PC-3 (cell line): ENCODE measurements around the gene ADAMTS13. TPM values are rescaled to one million over a fixed set of nuclear protein-coding genes. Genes with fewer than 3 reads are reported as not detected.

Experiments used
- ATAC-seq: fragments of 200-7000 bp; cut with Tn5 transposase; 2 replicates; pipeline ENCODE4 v1.9.1; 2020; ENCODE audit warnings: mild to moderate bottlenecking, moderate library complexity
- BruUV-seq: library from RNA; stranded (reverse); fragments of 400-500 nt; replicated peaks from 2 replicates; lab custom pipeline; 2021; lab: Mats Ljungman, UMichigan
- CTCF ChIA-PET: fragments of 300-600 bp; sonication (Branson Sonifier 250); formaldehyde crosslinking; loops from one replicate; lab custom pipeline; 2022; ENCODE audit warnings: antibody characterized with exemption; lab: Charles Lee
- POLR2A ChIA-PET: fragments of 300-600 bp; sonication (Branson Sonifier 250); formaldehyde crosslinking; loops from one replicate; lab custom pipeline; 2022; ENCODE audit warnings: antibody characterized with exemption; ENCODE audit not compliant: unreplicated experiment; lab: Charles Lee
- DNase-seq: peaks from one replicate; pipeline ENCODE4 v3.0.0-alpha.2; 2015
- H2AFZ ChIP-seq: fragments of 300-600 bp; sonication (generic); 2 replicates; pipeline ENCODE4 v1.6.0; 2016; ENCODE audit warnings: antibody characterized with exemption, low read length
- H3F3A ChIP-seq: fragments of 300-600 bp; sonication (generic); one replicate; pipeline ENCODE4 v1.6.0; 2017; ENCODE audit warnings: antibody characterized with exemption, low read length, control low read depth, mild to moderate bottlenecking; ENCODE audit not compliant: unreplicated experiment
- H3K27ac ChIP-seq: fragments of 300-600 bp; sonication (generic); 2 replicates; pipeline ENCODE4 v1.5.1; 2016; ENCODE audit warnings: mild to moderate bottlenecking, low read length
- H3K27me3 ChIP-seq: fragments of 300-600 bp; sonication (generic); 2 replicates; pipeline ENCODE4 v1.6.1; 2016; ENCODE audit warnings: low read length, mixed read lengths
- H3K36me3 ChIP-seq: fragments of 300-600 bp; sonication (generic); 2 replicates; pipeline ENCODE4 v1.6.1; 2016; ENCODE audit warnings: low read depth, mixed run types, low read length, mixed read lengths
- H3K4me1 ChIP-seq: fragments of 300-600 bp; sonication (generic); 2 replicates; pipeline ENCODE4 v1.5.1; 2016; ENCODE audit warnings: low read length; ENCODE audit not compliant: insufficient read depth
- H3K4me2 ChIP-seq: fragments of 300-600 bp; sonication (generic); 2 replicates; pipeline ENCODE4 v1.6.0; 2016; ENCODE audit warnings: low read length
- H3K4me3 ChIP-seq: fragments of 300-600 bp; sonication (generic); 2 replicates; pipeline ENCODE4 v1.5.1; 2016; ENCODE audit warnings: mild to moderate bottlenecking, low read length, mixed read lengths
- H3K79me2 ChIP-seq: fragments of 300-600 bp; sonication (generic); 2 replicates; pipeline ENCODE4 v1.6.1; 2017; ENCODE audit warnings: low read length, mixed read lengths
- H3K9ac ChIP-seq: fragments of 300-600 bp; sonication (generic); 2 replicates; pipeline ENCODE4 v1.6.0; 2016; ENCODE audit warnings: mild to moderate bottlenecking, low read length
- H3K9me2 ChIP-seq: fragments of 300-600 bp; sonication (generic); replicated peaks from 2 replicates; pipeline ENCODE4 v1.6.1; 2016; ENCODE audit warnings: mixed run types, low read length, mixed read lengths
- H3K9me3 ChIP-seq: fragments of 300-600 bp; sonication (generic); 2 replicates; pipeline ENCODE4 v1.6.1; 2016; ENCODE audit warnings: low read length, mixed read lengths
- H4K20me1 ChIP-seq: fragments of 300-600 bp; sonication (generic); 2 replicates; pipeline ENCODE4 v1.6.1; 2016; ENCODE audit warnings: low read length, mixed read lengths
- CTCF ChIP-seq: fragments of 300-600 bp; sonication (generic); conservative IDR thresholded peaks from 2 replicates; pipeline ENCODE4 v1.5.1; 2017; ENCODE audit warnings: antibody characterized with exemption, low read depth, mild to moderate bottlenecking, low read length
- EZH2 ChIP-seq: fragments of 300-600 bp; sonication (generic); IDR thresholded peaks from one replicate; pipeline ENCODE4 v1.6.1; 2017; ENCODE audit warnings: antibody characterized with exemption, mild to moderate bottlenecking, low read length; ENCODE audit not compliant: unreplicated experiment
- EZH2phosphoT487 ChIP-seq: fragments of 300-600 bp; sonication (generic); IDR thresholded peaks from 2 replicates; pipeline ENCODE4 v1.6.1; 2018; ENCODE audit warnings: mild to moderate bottlenecking, antibody characterized with exemption, low read length, borderline replicate concordance
- intact Hi-C: fragments of 100-400 bp; cut with micrococcal nuclease; formaldehyde crosslinking; loops from 2 replicates; pipeline ENCODE4 v1.9.0; 2023
- total RNA-seq: library from RNA; depleted of rRNA; stranded (reverse); fragments of >200 nt; gene quantifications from 2 replicates; pipeline ENCODE4 v1.2.3, GENCODE V29; 2014

Gene ADAMTS13
- total RNA-seq, 1 experiment from 2014 or later, result 0.95 TPM

- Histone ChIP-seq H3K4me2 (no peak overlapping the region), H3K36me3 (no peaks in the 10 kb centered on the region), H3K9ac (no peak overlapping the region), H3K27ac (no peak overlapping the region), H2AFZ (no peak overlapping the region), H3F3A (no peaks in the 10 kb centered on the region), H3K27me3 (no peaks in the 10 kb centered on the region), H3K9me2 (no peaks in the 10 kb centered on the region), H4K20me1 (no peaks in the 10 kb centered on the region), H3K9me3 (no peaks in the 10 kb centered on the region), H3K79me2 (no peaks in the 10 kb centered on the region), H3K4me1 (no peaks in the 10 kb centered on the region), H3K4me3 (no peak overlapping the region)
- ChIA-PET POLR2A (no interaction called here), CTCF (no interaction called here)
- DNase-seq, result no peak
- no peak for TF ChIP-seq EZH2
- TF ChIP-seq CTCF, result no peak
- TF ChIP-seq EZH2phosphoT487, result no peak
- BruUV-seq, result no TSS peak
- intact Hi-C loops, result no loop called here
- no peak for ATAC-seq
These were observed 19.4 kb downstream of the ADAMTS13 start for GRCh38 chr9:133441571-133441970.

GRCh38 chr9:133443248-133443647 is 21.1 kb downstream of the ADAMTS13 start:
- Histone ChIP-seq H3K4me2 (no peak overlapping the region), H3K9me2 (no peaks in the 10 kb centered on the region), H3K4me1 (no peaks in the 10 kb centered on the region), H3K9ac (no peak overlapping the region), H4K20me1 (no peaks in the 10 kb centered on the region), H3K36me3 (no peaks in the 10 kb centered on the region), H3K9me3 (no peaks in the 10 kb centered on the region), H3K27me3 (no peaks in the 10 kb centered on the region), H3F3A (no peaks in the 10 kb centered on the region), H2AFZ (no peak overlapping the region), H3K4me3 (no peak overlapping the region), H3K79me2 (no peaks in the 10 kb centered on the region), H3K27ac (no peak overlapping the region)
- no peak for TF ChIP-seq EZH2phosphoT487
- TF ChIP-seq EZH2, result no peak
- no peak for TF ChIP-seq CTCF
- DNase-seq (no peak), ATAC-seq (no peak)
- BruUV-seq, result no TSS peak
- intact Hi-C loops, result no loop called here
- POLR2A ChIA-PET, result no interaction called here
- CTCF ChIA-PET, result no interaction called here

GRCh38 chr9:133443982-133444381 is 21.8 kb downstream of the ADAMTS13 start:
- Histone ChIP-seq H3K4me3 (no peak overlapping the region), H3K36me3 (no peaks in the 10 kb centered on the region), H3K4me1 (no peaks in the 10 kb centered on the region), H3K27ac (no peak overlapping the region), H3K79me2 (no peaks in the 10 kb centered on the region), H3K9me3 (no peaks in the 10 kb centered on the region), H3F3A (no peaks in the 10 kb centered on the region), H3K4me2 (no peak overlapping the region), H4K20me1 (no peaks in the 10 kb centered on the region), H3K9ac (no peak overlapping the region), H3K9me2 (no peaks in the 10 kb centered on the region), H3K27me3 (no peaks in the 10 kb centered on the region), H2AFZ (no peak overlapping the region)
- intact Hi-C loops, result no loop called here
- ChIA-PET POLR2A (no interaction called here), CTCF (no interaction called here)
- BruUV-seq, result no TSS peak
- TF ChIP-seq EZH2phosphoT487 (no peak), EZH2 (no peak), CTCF (no peak)
- ATAC-seq (no peak), DNase-seq (no peak)
